Left ventricle myocardium inferior (tissue), 1 donor: ENCODE measurements around the gene EHBP1. TPM values are rescaled to one million over a fixed set of nuclear protein-coding genes. Genes with fewer than 3 reads are reported as not detected.

Experiments
- DNase-seq: peaks from one replicate; pipeline ENCODE4 v3.0.0-alpha.2; 2020
- H3K27ac ChIP-seq: fragments of 200-600 bp; replicated peaks from 2 replicates; pipeline ENCODE4 v1.8.0; 2021
- H3K27me3 ChIP-seq: fragments of 200-600 bp; 2 replicates; pipeline ENCODE4 v1.8.0; 2021; ENCODE audit warnings: low read depth
- H3K36me3 ChIP-seq: fragments of 200-600 bp; 2 replicates; pipeline ENCODE4 v1.8.0; 2021
- H3K4me1 ChIP-seq: fragments of 200-600 bp; 2 replicates; pipeline ENCODE4 v1.8.0; 2021
- H3K4me3 ChIP-seq: fragments of 200-600 bp; 2 replicates; pipeline ENCODE4 v1.8.0; 2021; ENCODE audit warnings: mild to moderate bottlenecking, moderate library complexity
- H3K9me3 ChIP-seq: fragments of 200-600 bp; replicated peaks from 2 replicates; pipeline ENCODE4 v1.8.0; 2021
- intact Hi-C: fragments of 100-400 bp; cut with micrococcal nuclease; formaldehyde crosslinking; loops from one replicate; pipeline ENCODE4 v1.11.0; 2022
- total RNA-seq: library from RNA; stranded (reverse); fragmentation: NEBNext Ultra II Directional; extraction: Animal tissue kit (Norgen Biotek cat#: 25700); gene quantifications from one replicate; pipeline ENCODE4 v1.2.1, GENCODE V29; 2021
- TF ChIP-seq, protein P1 (sequence below): fragments of 200-600 bp; IDR thresholded peaks from 2 replicates; pipeline ENCODE4 v1.8.0; 2021; ENCODE audit warnings: antibody characterized with exemption, mild to moderate bottlenecking, borderline replicate concordance
- donor health status: DM: no; HTN: yes; CAD: no; lungs with severe emphysema.

Gene EHBP1
- total RNA-seq, 1 donor from 2014 or later, result 20.4 TPM

DNA sequence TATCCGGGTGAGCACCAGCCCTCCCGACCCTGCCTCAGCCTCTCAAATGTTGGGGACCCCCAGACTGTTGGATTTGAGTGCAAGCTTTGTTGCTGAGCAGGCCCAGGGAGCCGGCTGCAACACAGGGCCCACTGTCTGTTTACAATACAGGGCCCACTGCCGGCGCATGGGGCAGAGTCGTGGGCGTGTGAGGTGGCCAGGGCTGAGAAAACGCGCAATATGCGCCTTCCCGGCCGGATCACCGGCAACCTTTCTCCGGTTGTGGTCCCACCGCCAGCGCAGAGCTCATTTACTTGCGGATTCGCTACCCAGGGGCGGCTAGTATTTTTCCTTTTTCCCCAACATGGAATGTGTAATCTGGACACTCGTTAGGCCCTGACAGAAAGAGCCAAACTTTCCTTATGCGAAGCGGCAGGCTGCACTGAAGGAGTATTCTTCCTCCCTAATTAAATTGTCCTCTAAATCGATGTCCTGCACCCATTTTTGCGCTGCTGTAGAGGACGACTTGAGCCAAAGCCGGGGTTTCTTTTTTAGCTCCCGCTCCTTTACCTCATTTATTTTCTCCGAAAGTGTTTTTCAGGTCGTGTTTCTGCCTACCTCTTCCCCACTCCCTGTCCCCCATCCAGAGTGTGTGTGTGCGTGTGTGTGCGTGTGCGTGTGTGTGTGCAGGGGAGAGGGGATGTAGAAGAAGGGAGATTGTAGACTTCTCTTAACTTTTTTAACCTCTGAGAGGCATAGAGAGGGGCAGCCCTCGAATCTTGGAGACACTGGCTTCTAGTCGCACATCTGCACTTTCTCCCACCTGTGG lies 347.8 kb downstream of the EHBP1 start:
- DNase-seq, result no peak
- peaks cover 100% of the 10 kb centered on the region for H3K27me3 ChIP-seq
- H3K4me1 ChIP-seq, result peaks cover 79% of the 10 kb centered on the region
- intact Hi-C loops, result no loop called here
- peak overlapping the region; percentile 49 for H3K4me3 ChIP-seq
- H3K9me3 ChIP-seq, result no peaks in the 10 kb centered on the region
- no peak overlapping the region for H3K27ac ChIP-seq
- no peaks in the 10 kb centered on the region for H3K36me3 ChIP-seq
- TF ChIP-seq, protein P1, sequence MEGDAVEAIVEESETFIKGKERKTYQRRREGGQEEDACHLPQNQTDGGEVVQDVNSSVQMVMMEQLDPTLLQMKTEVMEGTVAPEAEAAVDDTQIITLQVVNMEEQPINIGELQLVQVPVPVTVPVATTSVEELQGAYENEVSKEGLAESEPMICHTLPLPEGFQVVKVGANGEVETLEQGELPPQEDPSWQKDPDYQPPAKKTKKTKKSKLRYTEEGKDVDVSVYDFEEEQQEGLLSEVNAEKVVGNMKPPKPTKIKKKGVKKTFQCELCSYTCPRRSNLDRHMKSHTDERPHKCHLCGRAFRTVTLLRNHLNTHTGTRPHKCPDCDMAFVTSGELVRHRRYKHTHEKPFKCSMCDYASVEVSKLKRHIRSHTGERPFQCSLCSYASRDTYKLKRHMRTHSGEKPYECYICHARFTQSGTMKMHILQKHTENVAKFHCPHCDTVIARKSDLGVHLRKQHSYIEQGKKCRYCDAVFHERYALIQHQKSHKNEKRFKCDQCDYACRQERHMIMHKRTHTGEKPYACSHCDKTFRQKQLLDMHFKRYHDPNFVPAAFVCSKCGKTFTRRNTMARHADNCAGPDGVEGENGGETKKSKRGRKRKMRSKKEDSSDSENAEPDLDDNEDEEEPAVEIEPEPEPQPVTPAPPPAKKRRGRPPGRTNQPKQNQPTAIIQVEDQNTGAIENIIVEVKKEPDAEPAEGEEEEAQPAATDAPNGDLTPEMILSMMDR, result no peak

DNA sequence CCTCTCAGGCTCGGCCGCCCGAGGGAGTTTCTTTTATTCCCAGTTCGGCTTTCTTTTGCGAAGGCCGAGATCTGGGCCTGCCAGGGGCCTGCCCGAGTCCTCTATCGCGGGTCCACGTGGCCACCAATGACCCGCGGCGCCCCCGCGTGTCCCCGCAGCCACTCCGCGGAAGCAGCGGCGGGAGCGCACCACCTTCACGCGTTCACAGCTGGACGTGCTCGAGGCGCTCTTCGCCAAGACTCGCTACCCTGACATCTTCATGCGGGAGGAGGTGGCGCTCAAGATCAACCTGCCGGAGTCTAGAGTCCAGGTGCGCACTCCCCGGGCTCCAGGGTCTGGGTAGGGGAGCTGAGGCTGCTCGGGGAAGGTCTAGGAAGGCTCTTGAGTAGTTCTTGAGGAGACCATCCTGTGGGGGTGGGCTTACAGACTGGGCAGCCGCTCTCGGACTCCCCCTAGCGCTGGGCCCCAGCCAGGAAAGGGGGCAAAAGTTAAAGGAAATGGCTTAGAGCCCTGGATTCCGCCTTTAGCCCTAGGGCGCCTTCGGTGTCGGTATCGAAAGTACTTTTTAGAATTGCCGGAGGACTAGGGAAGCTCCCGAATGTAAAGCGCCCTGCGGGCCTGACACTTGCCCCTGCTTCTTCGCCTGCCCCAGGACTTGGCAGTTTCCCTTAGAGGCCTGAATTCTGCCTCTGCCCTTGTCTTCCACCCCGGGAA lies 348.5 kb downstream of the EHBP1 start:
- Histone ChIP-seq H3K9me3 (no peaks in the 10 kb centered on the region), H3K4me1 (peaks cover 79% of the 10 kb centered on the region), H3K27ac (no peak overlapping the region), H3K4me3 (peak overlapping the region; percentile 49), H3K36me3 (no peaks in the 10 kb centered on the region), H3K27me3 (peaks cover 100% of the 10 kb centered on the region)
- TF ChIP-seq, protein P1, result no peak
- intact Hi-C loops, result no loop called here
- DNase-seq, result no peak

DNA sequence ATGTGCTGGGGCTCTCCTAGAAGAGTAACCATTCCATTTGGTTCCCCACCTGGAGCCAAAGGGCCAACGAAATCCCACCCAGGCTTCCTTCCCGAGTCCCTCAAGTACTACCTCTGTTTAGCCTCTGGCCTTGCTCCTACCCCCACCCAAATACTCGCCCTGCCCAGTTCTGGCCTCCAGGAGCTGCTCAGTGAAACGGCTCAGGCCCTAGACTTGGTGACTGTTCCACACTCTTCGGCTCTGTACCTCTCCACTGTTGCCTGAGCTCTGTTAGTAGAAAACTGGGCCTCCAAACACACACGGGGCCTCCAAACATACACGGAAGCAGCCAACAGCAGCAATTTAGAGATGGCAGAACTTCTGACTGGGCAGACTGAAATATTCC lies 349.3 kb downstream of the EHBP1 start:
- no peak for DNase-seq
- no peaks in the 10 kb centered on the region for H3K36me3 ChIP-seq
- TF ChIP-seq, protein P1, result no peak
- H3K4me1 ChIP-seq, result peaks cover 79% of the 10 kb centered on the region
- intact Hi-C loops, result no loop called here
- no peak overlapping the region for H3K27ac ChIP-seq
- no peaks in the 10 kb centered on the region for H3K9me3 ChIP-seq
- peaks cover 100% of the 10 kb centered on the region for H3K27me3 ChIP-seq
- peak overlapping the region; percentile 41 for H3K4me3 ChIP-seq

DNA sequence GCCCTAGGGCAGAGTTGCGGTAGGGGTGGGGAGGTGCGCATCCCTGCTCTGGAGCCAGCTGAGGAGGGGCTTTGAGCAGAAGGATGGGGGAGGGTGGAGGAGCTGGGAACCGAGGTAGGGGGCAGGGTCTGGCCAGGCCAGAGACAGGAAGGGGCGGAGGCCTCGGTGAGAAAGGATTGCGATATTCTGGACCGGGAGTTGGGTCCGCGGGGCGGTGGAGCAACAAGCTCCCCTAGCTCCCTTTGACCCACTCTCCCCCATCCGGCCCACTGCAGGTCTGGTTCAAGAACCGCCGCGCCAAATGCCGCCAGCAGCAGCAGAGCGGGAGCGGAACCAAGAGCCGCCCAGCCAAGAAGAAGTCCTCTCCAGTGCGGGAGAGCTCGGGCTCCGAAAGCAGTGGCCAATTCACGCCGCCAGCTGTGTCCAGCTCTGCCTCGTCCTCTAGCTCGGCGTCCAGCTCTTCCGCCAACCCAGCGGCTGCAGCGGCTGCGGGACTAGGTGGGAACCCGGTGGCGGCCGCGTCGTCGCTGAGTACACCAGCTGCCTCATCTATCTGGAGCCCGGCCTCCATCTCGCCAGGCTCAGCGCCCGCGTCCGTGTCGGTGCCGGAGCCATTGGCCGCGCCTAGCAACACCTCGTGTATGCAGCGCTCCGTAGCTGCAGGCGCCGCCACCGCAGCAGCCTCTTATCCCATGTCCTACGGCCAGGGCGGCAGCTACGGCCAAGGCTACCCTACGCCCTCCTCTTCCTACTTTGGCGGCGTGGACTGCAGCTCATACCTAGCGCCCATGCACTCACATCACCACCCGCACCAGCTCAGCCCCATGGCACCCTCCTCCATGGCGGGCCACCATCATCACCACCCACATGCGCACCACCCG lies 350.0 kb downstream of the EHBP1 start:
- TF ChIP-seq, protein P1, result no peak
- Histone ChIP-seq H3K4me3 (peak overlapping the region; percentile 41), H3K27me3 (peaks cover 100% of the 10 kb centered on the region)

More for the DNA sequence above, 350.0 kb downstream of the EHBP1 start:
- Histone ChIP-seq H3K27ac (no peak overlapping the region), H3K4me1 (peaks cover 75% of the 10 kb centered on the region), H3K36me3 (no peaks in the 10 kb centered on the region), H3K9me3 (no peaks in the 10 kb centered on the region)
- intact Hi-C loops, result no loop called here
- no peak for DNase-seq
